ENCODE data around the gene STOX2. TPM values are rescaled to one million over a fixed set of nuclear protein-coding genes. Genes with fewer than 3 reads are reported as not detected.

STOX2 gene
- total and polyA plus RNA-seq, 9 donors, result 3.8 to 9.7 (median 6.6) TPM

DNA sequence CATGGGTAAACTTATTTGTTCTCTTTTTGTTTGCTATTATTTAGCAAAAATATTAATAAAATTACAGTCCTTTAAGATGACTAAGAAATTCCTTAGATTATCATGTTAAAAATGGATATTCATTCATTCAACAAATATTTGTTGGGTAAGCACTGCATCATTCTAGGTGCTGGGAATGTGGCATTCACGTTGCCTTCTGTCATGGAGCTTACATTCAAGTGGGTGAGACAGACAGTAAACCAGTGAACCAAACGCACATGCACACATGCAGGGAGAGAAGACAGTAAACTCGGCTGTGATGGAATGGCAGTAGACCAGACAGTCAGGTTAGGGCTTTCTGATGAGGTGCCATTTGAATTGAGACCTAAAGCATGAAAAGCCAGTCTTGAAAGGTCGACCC is 91.8 kb downstream of the STOX2 start:
- H3K27me3 ChIP-seq (ENCODE audit: control insufficient read depth, insufficient read depth, low read length), result no peaks in the 10 kb centered on the region
- no peak for DNase-seq
- no peaks in the 10 kb centered on the region for H3K36me3 ChIP-seq (ENCODE audit: control insufficient read depth, insufficient read depth, low read length)
- H3K9me3 ChIP-seq (replicated peaks; ENCODE audit: control insufficient read depth, low read depth, low read length), result no peaks in the 10 kb centered on the region
- H3K4me1 ChIP-seq (ENCODE audit: control insufficient read depth, insufficient read depth, low read length), result no peaks in the 10 kb centered on the region
- no peak overlapping the region for H3K4me3 ChIP-seq (ENCODE audit: low read length)
- WGBS (ENCODE audit: insufficient coverage), result 93% methylated on average over 4 of the region's 4 CpGs
- H3K27ac ChIP-seq (ENCODE audit: low read length), result no peak overlapping the region

GRCh38 chr4:183999435-183999834 is 94.3 kb downstream of the STOX2 start:
- Histone ChIP-seq H3K36me3 (ENCODE audit: control insufficient read depth, insufficient read depth, low read length) (peaks cover 7% of the 10 kb centered on the region), H3K27ac (ENCODE audit: low read length) (no peak overlapping the region), H3K27me3 (ENCODE audit: control insufficient read depth, insufficient read depth, low read length) (no peaks in the 10 kb centered on the region), H3K9me3 (replicated peaks; ENCODE audit: control insufficient read depth, low read depth, low read length) (no peaks in the 10 kb centered on the region), H3K4me3 (ENCODE audit: low read length) (no peak overlapping the region), H3K4me1 (ENCODE audit: control insufficient read depth, insufficient read depth, low read length) (no peaks in the 10 kb centered on the region)
- no peak for DNase-seq
- WGBS (ENCODE audit: insufficient coverage), result 66% methylated on average over 3 of the region's 6 CpGs

GRCh38 chr4:184000457-184001396 is 95.6 kb downstream of the STOX2 start:
- no peaks in the 10 kb centered on the region for H3K27me3 ChIP-seq (ENCODE audit: control insufficient read depth, insufficient read depth, low read length)
- no peak for DNase-seq
- no peak overlapping the region for H3K27ac ChIP-seq (ENCODE audit: low read length)
- no peak overlapping the region for H3K4me3 ChIP-seq (ENCODE audit: low read length)
- H3K4me1 ChIP-seq (ENCODE audit: control insufficient read depth, insufficient read depth, low read length), result no peaks in the 10 kb centered on the region
- H3K9me3 ChIP-seq (replicated peaks; ENCODE audit: control insufficient read depth, low read depth, low read length), result no peaks in the 10 kb centered on the region
- WGBS (ENCODE audit: insufficient coverage), result 81% methylated on average over 23 of the region's 26 CpGs
- peaks cover 8% of the 10 kb centered on the region for H3K36me3 ChIP-seq (ENCODE audit: control insufficient read depth, insufficient read depth, low read length)

DNA sequence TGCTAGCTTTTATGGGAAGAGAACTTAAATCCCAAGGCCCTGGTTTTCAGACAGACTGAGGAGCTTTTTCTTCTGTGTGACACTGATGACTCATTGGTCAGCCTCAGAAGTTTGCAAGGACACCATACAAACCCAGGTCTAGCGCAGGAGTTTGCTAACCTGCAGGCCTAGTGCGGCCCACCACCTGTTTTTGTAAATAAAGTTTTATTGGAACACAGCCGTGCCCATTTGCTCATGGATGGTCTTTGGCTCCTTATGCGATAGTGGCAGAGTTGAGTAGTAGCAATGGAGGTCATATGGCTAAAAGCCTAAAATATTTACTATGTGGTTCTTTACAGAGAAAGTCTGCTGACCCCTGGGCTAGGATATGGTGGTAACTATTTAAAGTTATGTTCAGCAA is 98.3 kb downstream of the STOX2 start:
- Histone ChIP-seq H3K36me3 (ENCODE audit: control insufficient read depth, insufficient read depth, low read length) (peaks cover 8% of the 10 kb centered on the region), H3K4me3 (ENCODE audit: low read length) (no peak overlapping the region), H3K9me3 (replicated peaks; ENCODE audit: control insufficient read depth, low read depth, low read length) (no peaks in the 10 kb centered on the region), H3K27ac (ENCODE audit: low read length) (no peak overlapping the region), H3K27me3 (ENCODE audit: control insufficient read depth, insufficient read depth, low read length) (no peaks in the 10 kb centered on the region), H3K4me1 (ENCODE audit: control insufficient read depth, insufficient read depth, low read length) (no peaks in the 10 kb centered on the region)
- WGBS (ENCODE audit: insufficient coverage), result 100% methylated on average over 3 of the region's 4 CpGs
- DNase-seq, result no peak

GRCh38 chr4:184007891-184008290 is 102.8 kb downstream of the STOX2 start:
- Histone ChIP-seq H3K27ac (ENCODE audit: low read length) (no peak overlapping the region), H3K9me3 (replicated peaks; ENCODE audit: control insufficient read depth, low read depth, low read length) (peaks cover 7% of the 10 kb centered on the region), H3K27me3 (ENCODE audit: control insufficient read depth, insufficient read depth, low read length) (no peaks in the 10 kb centered on the region), H3K4me1 (ENCODE audit: control insufficient read depth, insufficient read depth, low read length) (no peaks in the 10 kb centered on the region), H3K4me3 (ENCODE audit: low read length) (no peak overlapping the region), H3K36me3 (ENCODE audit: control insufficient read depth, insufficient read depth, low read length) (peaks cover 34% of the 10 kb centered on the region)
- no peak for DNase-seq
- no CpG with 5 or more reads among the region's 3 CpGs for WGBS (ENCODE audit: insufficient coverage)

GRCh38 chr4:184010696-184011095 is 105.6 kb downstream of the STOX2 start:
- no peak for DNase-seq
- Histone ChIP-seq H3K9me3 (replicated peaks; ENCODE audit: control insufficient read depth, low read depth, low read length) (peaks cover 7% of the 10 kb centered on the region), H3K4me1 (ENCODE audit: control insufficient read depth, insufficient read depth, low read length) (no peaks in the 10 kb centered on the region), H3K27me3 (ENCODE audit: control insufficient read depth, insufficient read depth, low read length) (no peaks in the 10 kb centered on the region), H3K4me3 (ENCODE audit: low read length) (no peak overlapping the region), H3K27ac (ENCODE audit: low read length) (no peak overlapping the region), H3K36me3 (ENCODE audit: control insufficient read depth, insufficient read depth, low read length) (peaks cover 30% of the 10 kb centered on the region)
- 98% methylated on average over 13 of the region's 14 CpGs for WGBS (ENCODE audit: insufficient coverage)

DNA sequence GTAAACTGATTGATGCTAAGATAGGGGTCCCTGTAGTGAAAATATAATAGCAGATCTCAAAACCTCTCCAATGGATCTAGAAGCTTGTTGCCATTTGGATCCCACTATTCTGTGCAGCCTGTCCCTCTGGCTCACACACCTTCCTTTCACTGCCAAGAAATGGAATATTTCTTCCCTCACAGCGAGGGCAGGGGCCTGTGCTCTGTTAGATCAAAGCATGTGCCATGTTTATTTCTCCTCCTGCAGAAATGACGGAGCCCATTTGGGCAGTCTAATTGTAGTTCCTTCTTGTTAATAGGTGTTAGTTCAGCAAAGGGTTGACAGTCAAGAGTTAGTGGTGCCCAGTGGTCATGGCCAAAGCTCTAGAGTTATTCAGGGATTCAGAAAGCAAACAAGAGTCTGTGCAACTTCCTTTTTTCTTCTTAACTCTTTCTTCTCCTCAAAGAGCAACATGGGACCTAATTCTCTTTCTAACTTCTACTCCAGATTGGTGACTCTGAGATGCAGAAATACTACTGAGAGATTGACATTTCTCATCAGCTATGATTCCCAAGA is 106.8 kb downstream of the STOX2 start:
- Histone ChIP-seq H3K27ac (ENCODE audit: low read length) (no peak overlapping the region), H3K4me1 (ENCODE audit: control insufficient read depth, insufficient read depth, low read length) (no peaks in the 10 kb centered on the region), H3K36me3 (ENCODE audit: control insufficient read depth, insufficient read depth, low read length) (peaks cover 30% of the 10 kb centered on the region), H3K27me3 (ENCODE audit: control insufficient read depth, insufficient read depth, low read length) (no peaks in the 10 kb centered on the region), H3K4me3 (ENCODE audit: low read length) (no peak overlapping the region), H3K9me3 (replicated peaks; ENCODE audit: control insufficient read depth, low read depth, low read length) (peaks cover 7% of the 10 kb centered on the region)
- no peak for DNase-seq
- 20% methylated on average over 1 of the region's 2 CpGs for whole genome bisulfite sequencing (ENCODE audit: insufficient coverage)

- Histone ChIP-seq H3K4me1 (ENCODE audit: control insufficient read depth, insufficient read depth, low read length) (no peaks in the 10 kb centered on the region), H3K4me3 (ENCODE audit: low read length) (no peak overlapping the region), H3K36me3 (ENCODE audit: control insufficient read depth, insufficient read depth, low read length) (peaks cover 30% of the 10 kb centered on the region), H3K27me3 (ENCODE audit: control insufficient read depth, insufficient read depth, low read length) (no peaks in the 10 kb centered on the region), H3K27ac (ENCODE audit: low read length) (no peak overlapping the region), H3K9me3 (replicated peaks; ENCODE audit: control insufficient read depth, low read depth, low read length) (peaks cover 7% of the 10 kb centered on the region)
- WGBS (ENCODE audit: insufficient coverage), result no CpG with 5 or more reads among the region's 3 CpGs
- no peak for DNase-seq
Observed at GRCh38 chr4:184012937-184013336, 107.8 kb downstream of the STOX2 start.

- DNase-seq, result no peak
- no peaks in the 10 kb centered on the region for H3K27me3 ChIP-seq (ENCODE audit: control insufficient read depth, insufficient read depth, low read length)
- no peak overlapping the region for H3K27ac ChIP-seq (ENCODE audit: low read length)
- peaks cover 25% of the 10 kb centered on the region for H3K36me3 ChIP-seq (ENCODE audit: control insufficient read depth, insufficient read depth, low read length)
- H3K4me3 ChIP-seq (ENCODE audit: low read length), result no peak overlapping the region
- 82% methylated on average over 1 of the region's 6 CpGs for WGBS (ENCODE audit: insufficient coverage)
- H3K9me3 ChIP-seq (replicated peaks; ENCODE audit: control insufficient read depth, low read depth, low read length), result peaks cover 7% of the 10 kb centered on the region
- no peaks in the 10 kb centered on the region for H3K4me1 ChIP-seq (ENCODE audit: control insufficient read depth, insufficient read depth, low read length)
Observed at GRCh38 chr4:184014301-184014700, 109.2 kb downstream of the STOX2 start.

DNA sequence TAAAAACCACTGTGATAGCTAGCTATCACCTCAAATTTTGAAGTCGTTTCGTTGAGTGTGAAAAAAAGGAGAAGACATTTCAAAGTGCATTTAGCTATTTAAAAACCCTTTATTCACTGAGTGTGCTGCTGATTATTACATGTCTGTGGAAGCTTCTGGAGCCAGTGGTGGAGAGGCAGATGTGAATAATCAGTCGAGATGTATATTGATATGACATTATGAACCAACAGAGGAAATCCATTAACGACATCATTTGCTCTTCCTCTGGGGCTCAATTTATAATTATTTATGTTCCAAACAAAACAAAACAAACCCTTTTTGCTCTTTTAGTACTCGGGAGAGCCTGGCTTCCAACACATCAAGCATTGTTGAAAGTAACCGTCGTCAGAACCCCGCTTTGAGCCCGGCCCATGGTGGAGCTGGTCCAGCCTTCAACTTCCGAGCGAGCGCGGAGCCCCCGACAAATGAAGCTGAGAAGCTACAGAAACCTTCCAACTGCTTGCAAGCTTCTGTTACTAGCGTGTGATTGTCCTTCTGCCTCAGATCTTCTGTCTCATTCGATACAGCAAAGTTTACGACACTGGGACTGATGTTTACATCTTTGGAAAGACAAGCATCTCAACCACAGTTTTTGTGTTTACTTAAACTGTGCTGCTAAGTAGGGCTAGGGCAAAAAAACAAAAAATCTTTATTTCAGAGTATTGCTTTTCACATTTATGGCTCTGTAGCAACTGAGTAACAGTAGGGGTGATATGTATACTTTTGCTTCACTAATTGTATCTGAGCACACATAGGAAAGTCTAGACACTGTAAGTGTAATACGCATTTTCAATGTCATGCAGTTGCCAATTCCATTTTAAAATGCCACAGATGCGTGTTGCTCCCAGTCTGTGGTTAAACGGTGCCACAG is 111.9 kb downstream of the STOX2 start:
- Histone ChIP-seq H3K9me3 (replicated peaks; ENCODE audit: control insufficient read depth, low read depth, low read length) (no peaks in the 10 kb centered on the region), H3K27me3 (ENCODE audit: control insufficient read depth, insufficient read depth, low read length) (no peaks in the 10 kb centered on the region), H3K4me1 (ENCODE audit: control insufficient read depth, insufficient read depth, low read length) (peaks cover 3% of the 10 kb centered on the region), H3K27ac (ENCODE audit: low read length) (no peak overlapping the region), H3K4me3 (ENCODE audit: low read length) (no peak overlapping the region), H3K36me3 (ENCODE audit: control insufficient read depth, insufficient read depth, low read length) (peaks cover 2% of the 10 kb centered on the region)
- peak; percentile 79 for DNase-seq
- WGBS (ENCODE audit: insufficient coverage), result 32% methylated on average over 12 of the region's 20 CpGs
